Measurements from ENCODE around the gene SMARCC1.
"Not testable (repeated sequence)": the region's sequence is repeated elsewhere in the genome, so short reads cannot be mapped to it uniquely, and the experiment has no call there.

Gene SMARCC1

GRCh38 chr3:47781685-47782445 is at the start of gene SMARCC1:
Gene SMARCC1 (minus strand): TSS chr3:47781893. CDS start chr3:47781797, 96 bp downstream.
- no peaks in the 10 kb centered on the region for H3K36me3 ChIP-seq (ENCODE audit: control insufficient read depth in 2 of 2, insufficient read depth in 2 of 2, low read length in 2 of 2)
- peak within 1 kb of the TSS; percentile 95 for H3K27ac ChIP-seq (ENCODE audit: low read length)
- H3K27me3 ChIP-seq (ENCODE audit: control insufficient read depth in 1 of 2, insufficient read depth in 2 of 2, low read length in 2 of 2): no peaks in the 10 kb centered on the region
- H3K9ac ChIP-seq (ENCODE audit: low read length in 2 of 2): peak within 1 kb of the TSS; percentile 97 to 98
- H3K4me3 ChIP-seq (ENCODE audit: low read length in 2 of 2): peak within 1 kb of the TSS; percentile 93 to 95
- no peaks in the 10 kb centered on the region for H3K9me3 ChIP-seq (ENCODE audit: control insufficient read depth in 2 of 2, low read length in 2 of 2)
- H3K4me1 ChIP-seq (ENCODE audit: control insufficient read depth, insufficient read depth, low read length): peaks cover 22% of the 10 kb centered on the region

GRCh38 chr3:47829482-47829881 is 47.8 kb upstream of the SMARCC1 start:
- H3K36me3 ChIP-seq (ENCODE audit: control insufficient read depth in 2 of 2, insufficient read depth in 2 of 2, low read length in 2 of 2): peaks cover 32 to 34% of the 10 kb centered on the region in 2 donors
- not testable (repeated sequence) for H3K4me3 ChIP-seq (ENCODE audit: low read length in 2 of 2); H3K4me1 ChIP-seq (ENCODE audit: control insufficient read depth, insufficient read depth, low read length); H3K9ac ChIP-seq (ENCODE audit: low read length in 2 of 2); H3K9me3 ChIP-seq (ENCODE audit: control insufficient read depth in 2 of 2, low read length in 2 of 2); H3K27ac ChIP-seq (ENCODE audit: low read length); H3K27me3 ChIP-seq (ENCODE audit: control insufficient read depth in 1 of 2, insufficient read depth in 2 of 2, low read length in 2 of 2)

DNA sequence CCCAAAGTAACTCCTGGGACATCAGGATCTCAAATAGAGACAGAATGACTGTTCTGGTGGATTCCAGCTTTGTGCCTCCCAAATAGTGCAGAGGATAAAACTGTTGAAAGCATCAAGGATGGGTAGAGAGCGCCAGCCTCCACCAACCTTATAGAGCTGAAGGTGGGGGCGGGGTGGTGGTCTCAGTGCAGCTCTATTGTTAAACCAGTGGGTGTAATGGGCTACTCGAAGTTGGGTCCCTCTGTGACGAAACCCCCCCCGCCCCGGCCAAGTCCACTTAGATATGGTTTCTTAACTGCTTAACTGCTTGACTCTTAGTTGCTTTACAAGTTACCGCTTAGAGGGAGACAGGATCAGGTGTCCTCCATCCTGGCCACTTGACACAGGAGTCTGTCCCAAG is 43.9 kb upstream of the SMARCC1 start:
- peak overlapping the region; percentile 90 to 94 for H3K9ac ChIP-seq (ENCODE audit: low read length in 2 of 2)
- no peaks in the 10 kb centered on the region for H3K9me3 ChIP-seq (ENCODE audit: control insufficient read depth in 2 of 2, low read length in 2 of 2)
- peak overlapping the region; percentile 78 to 91 for H3K4me3 ChIP-seq (ENCODE audit: low read length in 2 of 2)
- no peaks in the 10 kb centered on the region for H3K27me3 ChIP-seq (ENCODE audit: control insufficient read depth in 1 of 2, insufficient read depth in 2 of 2, low read length in 2 of 2)
- H3K27ac ChIP-seq (ENCODE audit: low read length): peak overlapping the region; percentile 71
- H3K36me3 ChIP-seq (ENCODE audit: control insufficient read depth in 2 of 2, insufficient read depth in 2 of 2, low read length in 2 of 2): peaks cover 12 to 16% of the 10 kb centered on the region in 2 donors
- peaks cover 13% of the 10 kb centered on the region for H3K4me1 ChIP-seq (ENCODE audit: control insufficient read depth, insufficient read depth, low read length)

DNA sequence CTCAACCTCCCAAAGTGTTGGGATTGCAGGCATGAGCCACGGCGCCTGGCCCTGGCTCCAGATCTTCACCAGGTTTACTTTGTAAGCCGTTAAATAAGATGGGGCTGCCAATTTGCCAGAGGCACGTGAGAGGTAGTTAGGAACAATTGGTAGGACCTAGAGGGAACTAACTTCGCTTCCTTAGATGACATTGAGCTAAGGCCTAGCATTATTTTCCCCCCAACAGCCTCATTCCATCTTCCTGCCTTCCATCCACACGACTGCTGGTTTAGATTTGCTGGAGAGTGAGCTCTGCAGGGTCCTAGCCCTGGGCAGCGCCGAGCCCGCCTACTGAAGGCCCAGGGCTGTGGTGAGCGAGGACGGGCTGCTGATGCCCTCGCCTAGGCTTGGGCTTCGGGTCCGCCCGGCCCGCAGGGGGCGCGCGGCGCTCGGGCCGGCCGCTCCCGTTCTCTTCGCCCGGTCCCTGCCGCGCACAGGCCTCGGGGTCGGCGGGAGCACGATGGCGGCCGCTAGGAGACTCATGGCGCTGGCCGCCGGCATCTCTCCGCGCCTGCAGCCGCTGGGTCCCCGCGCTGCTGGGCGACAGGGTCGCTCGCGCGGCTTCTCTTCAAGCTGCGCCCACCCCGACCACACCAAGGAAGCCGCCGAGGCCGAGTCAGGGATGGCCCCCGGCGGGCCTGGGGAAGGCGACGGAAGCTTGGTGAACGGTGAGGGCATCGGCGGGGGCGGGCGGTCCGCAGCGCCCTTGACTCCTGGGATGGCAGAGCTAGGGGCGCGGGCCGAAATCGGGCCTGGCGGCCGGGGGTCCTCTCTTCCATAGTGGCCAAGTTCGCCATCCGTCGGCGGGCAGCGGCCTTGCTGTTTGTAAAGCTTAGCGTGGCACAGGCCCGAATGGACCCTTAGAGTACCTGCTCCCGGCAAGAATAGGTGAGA is 43.1 kb upstream of the SMARCC1 start:
- H3K9me3 ChIP-seq (ENCODE audit: control insufficient read depth in 2 of 2, low read length in 2 of 2): no peaks in the 10 kb centered on the region
- H3K36me3 ChIP-seq (ENCODE audit: control insufficient read depth in 2 of 2, insufficient read depth in 2 of 2, low read length in 2 of 2): peaks cover 14 to 15% of the 10 kb centered on the region in 2 donors
- no peaks in the 10 kb centered on the region for H3K27me3 ChIP-seq (ENCODE audit: control insufficient read depth in 1 of 2, insufficient read depth in 2 of 2, low read length in 2 of 2)

DNA sequence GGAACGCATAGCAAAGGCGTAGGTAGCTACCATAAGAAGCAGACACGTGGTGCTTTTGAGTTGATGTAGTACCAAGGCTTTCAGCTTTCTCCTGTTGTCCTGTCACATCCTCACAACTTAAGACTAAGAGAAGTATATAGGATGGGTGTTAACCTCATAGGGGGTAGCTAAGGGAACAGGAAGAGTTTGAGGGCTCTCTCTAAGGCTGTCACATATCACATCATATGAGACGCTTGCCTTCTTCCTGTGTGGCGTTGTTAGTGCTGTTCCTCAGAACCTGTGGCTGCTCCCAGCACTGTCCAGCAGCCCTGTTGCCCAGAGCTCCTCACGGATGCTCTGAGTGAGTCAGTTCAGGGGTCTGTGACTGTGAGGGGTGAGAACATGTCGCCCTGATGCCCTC is 35.9 kb upstream of the SMARCC1 start:
- Histone ChIP-seq H3K27ac (ENCODE audit: low read length) (no peak overlapping the region), H3K9me3 (ENCODE audit: control insufficient read depth in 2 of 2, low read length in 2 of 2) (no peaks in the 10 kb centered on the region), H3K27me3 (ENCODE audit: control insufficient read depth in 1 of 2, insufficient read depth in 2 of 2, low read length in 2 of 2) (no peaks in the 10 kb centered on the region), H3K36me3 (ENCODE audit: control insufficient read depth in 2 of 2, insufficient read depth in 2 of 2, low read length in 2 of 2) (peaks cover 32 to 34% of the 10 kb centered on the region in 2 donors), H3K9ac (ENCODE audit: low read length in 2 of 2) (no peak overlapping the region), H3K4me3 (ENCODE audit: low read length in 2 of 2) (no peak overlapping the region), H3K4me1 (ENCODE audit: control insufficient read depth, insufficient read depth, low read length) (no peaks in the 10 kb centered on the region)

More for the DNA sequence above, 43.1 kb upstream of the SMARCC1 start:
- H3K4me1 ChIP-seq (ENCODE audit: control insufficient read depth, insufficient read depth, low read length): peaks cover 13% of the 10 kb centered on the region
- H3K9ac ChIP-seq (ENCODE audit: low read length in 2 of 2): peak overlapping the region; percentile 90 to 94
- H3K4me3 ChIP-seq (ENCODE audit: low read length in 2 of 2): peak overlapping the region; percentile 78 to 91
- H3K27ac ChIP-seq (ENCODE audit: low read length): peak overlapping the region; percentile 71

DNA sequence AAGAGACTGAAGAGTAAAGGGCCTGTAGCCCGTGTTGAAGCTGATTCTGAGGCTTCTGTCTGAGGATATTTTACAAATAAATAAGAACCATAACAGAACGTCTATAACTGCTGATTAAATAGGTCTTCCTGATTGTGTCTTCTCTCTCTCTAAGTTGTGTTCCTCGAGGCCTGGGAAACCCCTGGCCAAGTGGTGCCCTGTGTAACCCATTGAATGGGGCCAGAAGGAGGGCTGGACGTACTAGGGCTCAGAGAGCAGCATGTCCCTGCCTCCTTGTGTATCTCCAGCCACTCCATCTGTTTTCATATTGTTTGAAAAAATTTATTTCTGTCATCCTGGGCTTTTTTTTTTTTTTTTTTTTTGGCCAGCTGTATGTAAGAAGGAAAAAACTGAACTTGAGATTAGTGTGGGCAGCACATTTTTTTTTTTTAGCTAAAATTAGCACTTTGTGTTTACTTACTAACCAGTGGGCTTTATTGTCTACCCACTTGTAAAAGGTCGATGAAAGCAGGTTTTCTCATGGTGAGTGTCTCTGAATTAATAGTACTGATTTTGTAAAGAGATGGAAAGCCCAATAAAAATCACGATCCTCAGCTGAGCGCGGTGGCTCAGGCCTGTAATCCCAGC is 32.0 kb upstream of the SMARCC1 start:
- Histone ChIP-seq H3K4me3 (ENCODE audit: low read length in 2 of 2) (no peak overlapping the region), H3K9ac (ENCODE audit: low read length in 2 of 2) (no peak overlapping the region), H3K36me3 (ENCODE audit: control insufficient read depth in 2 of 2, insufficient read depth in 2 of 2, low read length in 2 of 2) (peaks cover 37 to 38% of the 10 kb centered on the region in 2 donors), H3K9me3 (ENCODE audit: control insufficient read depth in 2 of 2, low read length in 2 of 2) (no peaks in the 10 kb centered on the region), H3K27ac (ENCODE audit: low read length) (no peak overlapping the region), H3K27me3 (ENCODE audit: control insufficient read depth in 1 of 2, insufficient read depth in 2 of 2, low read length in 2 of 2) (no peaks in the 10 kb centered on the region), H3K4me1 (ENCODE audit: control insufficient read depth, insufficient read depth, low read length) (no peaks in the 10 kb centered on the region)

DNA sequence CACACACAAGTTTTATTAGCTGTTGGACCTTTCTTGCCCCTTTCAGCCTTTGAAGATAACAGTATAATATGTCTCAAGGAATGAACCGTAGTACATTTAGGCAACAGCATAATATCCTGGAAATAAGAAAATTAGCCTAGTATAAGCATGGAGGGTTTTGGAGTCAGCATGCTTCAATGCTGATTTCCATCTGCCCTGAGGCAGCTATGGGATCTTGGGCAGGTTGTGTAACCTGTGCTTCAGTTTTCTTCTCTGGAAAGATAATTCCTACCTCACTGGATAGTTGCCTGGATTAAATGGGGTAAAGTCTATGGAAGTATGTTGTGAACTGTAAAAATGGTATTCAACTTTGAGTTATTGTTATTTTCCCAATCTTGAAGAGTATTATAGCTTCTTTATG is 22.9 kb upstream of the SMARCC1 start:
- peak overlapping the region in 1 of 2 donors; percentile 49 for H3K9ac ChIP-seq (ENCODE audit: low read length in 2 of 2)
- no peak overlapping the region for H3K4me3 ChIP-seq (ENCODE audit: low read length in 2 of 2)
- peaks cover 2 to 5% of the 10 kb centered on the region in 2 donors for H3K36me3 ChIP-seq (ENCODE audit: control insufficient read depth in 2 of 2, insufficient read depth in 2 of 2, low read length in 2 of 2)
- no peaks in the 10 kb centered on the region for H3K9me3 ChIP-seq (ENCODE audit: control insufficient read depth in 2 of 2, low read length in 2 of 2)
- H3K27ac ChIP-seq (ENCODE audit: low read length): no peak overlapping the region
- peaks cover 26% of the 10 kb centered on the region for H3K4me1 ChIP-seq (ENCODE audit: control insufficient read depth, insufficient read depth, low read length)
- H3K27me3 ChIP-seq (ENCODE audit: control insufficient read depth in 1 of 2, insufficient read depth in 2 of 2, low read length in 2 of 2): no peaks in the 10 kb centered on the region

GRCh38 chr3:47803480-47804025 is 21.9 kb upstream of the SMARCC1 start:
- peaks cover 26% of the 10 kb centered on the region for H3K4me1 ChIP-seq (ENCODE audit: control insufficient read depth, insufficient read depth, low read length)
- H3K4me3 ChIP-seq (ENCODE audit: low read length in 2 of 2): peak overlapping the region; percentile 89
- peak overlapping the region; percentile 87 to 94 for H3K9ac ChIP-seq (ENCODE audit: low read length in 2 of 2)
- peaks cover 2 to 5% of the 10 kb centered on the region in 2 donors for H3K36me3 ChIP-seq (ENCODE audit: control insufficient read depth in 2 of 2, insufficient read depth in 2 of 2, low read length in 2 of 2)
- peak overlapping the region; percentile 91 for H3K27ac ChIP-seq (ENCODE audit: low read length)
- no peaks in the 10 kb centered on the region for H3K9me3 ChIP-seq (ENCODE audit: control insufficient read depth in 2 of 2, low read length in 2 of 2)
- no peaks in the 10 kb centered on the region for H3K27me3 ChIP-seq (ENCODE audit: control insufficient read depth in 1 of 2, insufficient read depth in 2 of 2, low read length in 2 of 2)

DNA sequence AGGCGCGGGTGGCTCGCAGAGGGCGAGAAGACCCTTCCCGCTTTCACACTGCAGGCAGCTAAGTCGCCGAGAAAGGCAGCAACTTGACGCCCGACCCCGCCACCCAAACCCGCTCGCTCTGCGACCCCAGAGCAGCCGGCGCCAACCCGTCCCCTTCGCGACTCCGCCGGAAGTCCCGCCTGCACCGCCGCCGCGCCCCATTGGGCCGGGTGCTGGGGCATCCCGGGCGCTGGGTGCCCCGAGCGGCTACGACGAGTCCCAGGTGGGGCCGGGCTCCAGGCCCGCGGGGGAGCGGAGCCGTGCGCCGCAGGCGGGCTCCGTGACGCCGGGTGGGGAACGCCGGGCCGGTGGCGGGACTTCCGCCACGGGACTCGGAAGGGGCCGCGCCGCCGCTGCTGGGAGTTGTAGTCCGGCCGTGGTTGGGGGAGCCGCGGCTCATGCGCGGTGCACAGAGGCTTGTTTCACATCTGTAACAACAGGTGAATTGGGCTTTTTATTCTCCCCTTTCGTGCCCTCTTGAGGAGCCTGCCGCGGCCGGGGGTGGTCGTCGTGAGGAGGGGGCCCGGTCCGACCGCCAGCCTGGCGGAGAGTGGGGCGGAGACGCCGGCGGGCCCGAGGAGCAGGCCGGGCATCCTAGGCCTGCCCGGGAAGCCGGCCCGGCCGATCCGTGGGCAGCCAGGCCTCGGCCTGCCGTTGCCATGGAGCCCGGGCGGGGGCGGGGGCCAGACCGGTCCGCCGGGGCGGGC is 21.2 kb upstream of the SMARCC1 start, which contains the start of gene DHX30:
DHX30 (plus strand) TSS at position 405 of the 746 bp plus-strand sequence. CDS start 7,546 bp downstream, outside the sequence.
- Histone ChIP-seq H3K9me3 (ENCODE audit: control insufficient read depth in 2 of 2, low read length in 2 of 2) (no peaks in the 10 kb centered on the region), H3K4me3 (ENCODE audit: low read length in 2 of 2) (peak within 1 kb of the TSS; percentile 89), H3K36me3 (ENCODE audit: control insufficient read depth in 2 of 2, insufficient read depth in 2 of 2, low read length in 2 of 2) (peaks cover 2 to 5% of the 10 kb centered on the region in 2 donors), H3K27ac (ENCODE audit: low read length) (peak within 1 kb of the TSS; percentile 91), H3K9ac (ENCODE audit: low read length in 2 of 2) (peak within 1 kb of the TSS; percentile 87 to 94), H3K4me1 (ENCODE audit: control insufficient read depth, insufficient read depth, low read length) (peaks cover 26% of the 10 kb centered on the region), H3K27me3 (ENCODE audit: control insufficient read depth in 1 of 2, insufficient read depth in 2 of 2, low read length in 2 of 2) (no peaks in the 10 kb centered on the region)
